Esophagus muscularis mucosa (tissue), 2 donors: ENCODE measurements around the gene GLYATL3.

Experiments
- POLR2A ChIP-seq: fragments of 450-650 bp; IDR thresholded peaks from one replicate; pipeline ENCODE4 v1.6.1; 2017; ENCODE audit warnings: antibody characterized with exemption, moderate library complexity, mild to moderate bottlenecking, low read depth
- POLR2AphosphoS5 ChIP-seq, 2 donors: sonication (generic); formaldehyde crosslinking; IDR thresholded peaks; one replicate each; pipeline ENCODE4 v1.6.1; 2017; ENCODE audit warnings: antibody characterized with exemption in 2 of 2

DNA sequence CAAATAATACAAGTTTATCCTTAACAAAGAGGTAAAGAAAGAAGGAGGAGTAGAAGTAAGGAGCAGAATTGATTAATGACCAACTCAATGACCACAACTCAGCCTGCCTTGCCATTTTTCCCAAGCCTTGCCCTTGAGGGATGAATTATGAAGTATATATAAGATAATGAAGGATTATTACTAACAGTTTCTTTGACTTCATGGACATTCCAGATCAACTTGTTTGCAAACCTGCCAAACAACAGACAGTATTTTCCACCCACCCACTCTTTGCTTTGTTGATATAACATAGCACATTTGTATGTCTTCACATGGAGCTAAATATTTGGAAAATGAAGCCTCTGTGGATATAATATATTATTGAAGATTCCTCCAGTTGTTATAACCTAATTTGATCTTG lies 40.9 kb downstream of the GLYATL3 start:
- TF ChIP-seq POLR2AphosphoS5 (IDR thresholded peaks at IDR 0.05), result no peak
- TF ChIP-seq POLR2A, result no peak
